ENCODE results near the gene ABHD17A. TPM values are rescaled to one million over a fixed set of nuclear protein-coding genes. Genes with fewer than 3 reads are reported as not detected.

ABHD17A gene
- total and polyA plus RNA-seq, 7 donors = 60.7 to 97.1 (median 86.6) TPM

DNA sequence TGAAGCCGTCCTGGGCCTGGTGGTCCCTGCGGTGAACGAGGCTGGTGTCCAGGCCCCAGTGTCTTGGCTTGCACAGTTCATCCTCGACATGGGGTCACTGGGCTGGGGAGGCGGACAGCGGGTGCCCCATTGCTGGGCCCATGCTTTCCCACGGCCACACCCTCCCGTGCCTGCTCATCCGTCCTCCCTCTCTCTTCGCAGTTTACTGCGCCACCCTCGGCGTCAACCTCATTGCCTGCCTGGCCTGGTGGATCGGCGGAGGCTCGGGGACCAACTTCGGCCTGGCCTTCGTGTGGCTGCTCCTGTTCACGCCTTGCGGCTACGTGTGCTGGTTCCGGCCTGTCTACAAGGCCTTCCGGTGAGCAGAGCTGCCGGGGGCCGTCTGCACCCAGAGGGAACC, 32.6 kb upstream of the ABHD17A start:
- Histone ChIP-seq H3K36me3 (peaks cover 28 to 62% (median 46%) of the 10 kb centered on the region in 4 donors), H3K27me3 (no peaks in the 10 kb centered on the region), H3K4me1 (no peaks in the 10 kb centered on the region), H3K4me3 (no peak overlapping the region), H3K9me3 (no peaks in the 10 kb centered on the region), H3K27ac (no peak overlapping the region)
- DNase-seq = no peak
- TF ChIP-seq, protein P1, sequence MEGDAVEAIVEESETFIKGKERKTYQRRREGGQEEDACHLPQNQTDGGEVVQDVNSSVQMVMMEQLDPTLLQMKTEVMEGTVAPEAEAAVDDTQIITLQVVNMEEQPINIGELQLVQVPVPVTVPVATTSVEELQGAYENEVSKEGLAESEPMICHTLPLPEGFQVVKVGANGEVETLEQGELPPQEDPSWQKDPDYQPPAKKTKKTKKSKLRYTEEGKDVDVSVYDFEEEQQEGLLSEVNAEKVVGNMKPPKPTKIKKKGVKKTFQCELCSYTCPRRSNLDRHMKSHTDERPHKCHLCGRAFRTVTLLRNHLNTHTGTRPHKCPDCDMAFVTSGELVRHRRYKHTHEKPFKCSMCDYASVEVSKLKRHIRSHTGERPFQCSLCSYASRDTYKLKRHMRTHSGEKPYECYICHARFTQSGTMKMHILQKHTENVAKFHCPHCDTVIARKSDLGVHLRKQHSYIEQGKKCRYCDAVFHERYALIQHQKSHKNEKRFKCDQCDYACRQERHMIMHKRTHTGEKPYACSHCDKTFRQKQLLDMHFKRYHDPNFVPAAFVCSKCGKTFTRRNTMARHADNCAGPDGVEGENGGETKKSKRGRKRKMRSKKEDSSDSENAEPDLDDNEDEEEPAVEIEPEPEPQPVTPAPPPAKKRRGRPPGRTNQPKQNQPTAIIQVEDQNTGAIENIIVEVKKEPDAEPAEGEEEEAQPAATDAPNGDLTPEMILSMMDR (IDR thresholded peaks at IDR 0.05) = no peak
- TF ChIP-seq POLR2A (IDR thresholded peaks at IDR 0.05) = no peak
- no peak for TF ChIP-seq POLR2AphosphoS5 (IDR thresholded peaks at IDR 0.05)
- no peak for TF ChIP-seq EP300 (IDR thresholded peaks at IDR 0.05)
- intact Hi-C loops (cut with DNase I) = no loop called here
- WGBS, 2 donors = 96% methylated on average over 25 of the region's 25 CpGs

DNA sequence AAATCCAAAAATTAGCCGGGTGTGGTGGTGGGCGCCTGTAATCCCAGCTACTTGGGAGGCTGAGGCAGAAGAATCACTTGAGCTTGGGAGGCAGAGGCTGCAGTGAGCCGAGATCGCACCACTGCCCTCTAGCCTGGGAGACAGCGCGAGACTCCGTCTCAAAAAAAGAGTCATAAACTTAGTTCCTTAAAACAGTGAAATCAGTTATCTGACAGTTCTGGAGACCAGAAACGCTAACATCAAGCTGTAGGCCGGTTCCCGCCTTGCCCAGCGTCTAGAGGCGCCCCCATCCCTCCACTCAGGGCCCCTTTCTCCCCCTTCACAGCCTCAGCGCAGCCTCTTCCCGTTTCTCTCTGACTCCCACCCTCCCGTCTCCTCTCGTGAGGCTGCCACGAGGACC, 31.9 kb upstream of the ABHD17A start:
- Histone ChIP-seq H3K27ac (no peak overlapping the region), H3K4me1 (no peaks in the 10 kb centered on the region), H3K4me3 (no peak overlapping the region), H3K36me3 (peaks cover 32 to 67% (median 49%) of the 10 kb centered on the region in 4 donors), H3K9me3 (no peaks in the 10 kb centered on the region), H3K27me3 (no peaks in the 10 kb centered on the region)
- TF ChIP-seq POLR2A (IDR thresholded peaks at IDR 0.05) (no peak), POLR2AphosphoS5 (IDR thresholded peaks at IDR 0.05) (no peak), EP300 (IDR thresholded peaks at IDR 0.05) (no peak)
- TF ChIP-seq, protein P1 (IDR thresholded peaks at IDR 0.05) = no peak
- 79 to 92% methylated on average over 17 of the region's 17 CpGs for WGBS, 2 donors
- intact Hi-C loops (cut with DNase I) = no loop called here
- DNase-seq = no peak

DNA sequence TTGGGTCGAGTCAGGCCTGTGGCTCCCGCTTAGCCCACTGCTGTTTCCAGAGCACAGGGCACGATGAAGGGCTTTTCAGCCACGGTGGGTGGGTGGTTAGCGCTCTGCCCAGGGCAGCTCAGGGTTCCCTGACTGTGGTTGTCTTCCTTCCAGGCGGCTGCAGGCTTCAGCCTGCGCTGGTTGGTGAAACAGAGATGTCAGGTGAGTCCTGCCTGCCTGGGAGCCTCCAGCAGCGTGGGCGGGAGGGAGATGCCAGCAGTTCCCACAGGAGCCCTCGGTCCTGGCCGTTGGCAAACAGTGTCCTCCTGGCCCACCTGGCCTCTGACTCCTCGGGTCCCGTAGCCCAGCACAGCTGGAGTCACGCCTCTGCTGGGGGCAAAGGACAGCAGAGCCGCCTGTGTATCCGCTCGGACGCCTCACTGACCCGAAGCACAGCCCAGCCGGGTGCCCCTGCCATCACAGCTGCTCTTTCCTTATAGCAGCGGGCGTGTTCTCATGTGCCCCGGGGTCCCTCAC, 29.6 kb upstream of the ABHD17A start:
- H3K4me3 ChIP-seq = no peak overlapping the region
- no peak overlapping the region for H3K27ac ChIP-seq
- H3K4me1 ChIP-seq = peaks cover 0 to 2% (median 0%) of the 10 kb centered on the region in 4 donors
- 89 to 94% methylated on average over 23 of the region's 23 CpGs for WGBS, 2 donors
- TF ChIP-seq, protein P1 (IDR thresholded peaks at IDR 0.05) = no peak
- no peak for TF ChIP-seq POLR2AphosphoS5 (IDR thresholded peaks at IDR 0.05)
- no peak for TF ChIP-seq EP300 (IDR thresholded peaks at IDR 0.05)
- no peak for TF ChIP-seq POLR2A (IDR thresholded peaks at IDR 0.05)
- no peak for DNase-seq
- H3K27me3 ChIP-seq = no peaks in the 10 kb centered on the region
- peaks cover 19 to 56% (median 35%) of the 10 kb centered on the region in 4 donors for H3K36me3 ChIP-seq
- no peaks in the 10 kb centered on the region for H3K9me3 ChIP-seq
- intact Hi-C loops (cut with DNase I) = no loop called here

DNA sequence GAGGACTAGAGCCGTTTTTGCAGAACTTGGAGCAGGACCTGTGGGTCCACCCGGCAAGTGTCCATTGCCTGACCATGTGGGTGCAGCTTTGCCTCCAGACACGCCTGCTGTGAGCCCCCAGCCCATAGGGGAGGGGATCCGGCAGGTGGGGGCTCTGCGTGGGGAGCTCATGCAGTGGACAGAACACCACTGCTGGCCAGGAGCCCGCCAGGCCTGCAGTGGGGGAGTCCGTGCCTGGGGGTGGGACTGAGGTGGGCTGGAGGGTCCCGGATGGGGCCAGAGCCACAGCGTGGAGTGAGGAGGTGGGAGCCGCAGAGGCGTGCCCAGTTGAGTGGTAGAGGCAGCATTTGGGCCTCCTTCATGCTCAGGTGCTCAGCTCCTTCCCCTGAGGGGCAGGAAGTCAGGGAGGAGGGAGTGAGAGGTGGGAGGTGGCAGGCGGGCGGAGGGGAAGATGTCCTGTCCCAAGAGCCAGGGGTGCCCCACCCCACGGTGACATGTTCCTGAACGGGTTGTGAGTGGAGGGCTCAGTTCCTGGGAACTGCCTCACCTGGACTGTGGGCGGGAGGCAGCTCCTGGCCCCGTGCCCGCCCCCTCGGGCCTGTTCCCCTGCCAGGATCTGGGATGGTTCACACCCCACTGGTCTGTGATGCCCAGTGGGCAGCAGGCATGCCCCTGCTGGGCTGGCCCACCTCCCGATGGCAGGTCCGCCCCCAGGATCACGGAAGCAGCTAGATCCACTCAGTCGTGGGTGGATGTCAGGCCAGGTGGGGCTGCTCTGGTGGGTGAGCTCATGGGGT, 28.7 kb upstream of the ABHD17A start:
- no peaks in the 10 kb centered on the region for H3K27me3 ChIP-seq
- 89% methylated on average over 23 of the region's 23 CpGs for WGBS, 2 donors
- H3K27ac ChIP-seq = no peak overlapping the region
- H3K4me3 ChIP-seq = no peak overlapping the region
- H3K36me3 ChIP-seq = peaks cover 15 to 47% (median 28%) of the 10 kb centered on the region in 4 donors
- no peak for DNase-seq
- intact Hi-C loops (cut with DNase I) = no loop called here
- no peaks in the 10 kb centered on the region for H3K9me3 ChIP-seq
- TF ChIP-seq POLR2A (IDR thresholded peaks at IDR 0.05) = no peak
- no peak for TF ChIP-seq POLR2AphosphoS5 (IDR thresholded peaks at IDR 0.05)
- no peak for TF ChIP-seq EP300 (IDR thresholded peaks at IDR 0.05)
- TF ChIP-seq, protein P1 (IDR thresholded peaks at IDR 0.05) = no peak
- H3K4me1 ChIP-seq = peaks cover 0 to 11% (median 2%) of the 10 kb centered on the region in 4 donors
